ENCODE data around the gene MPG.

- TF ChIP-seq CTCF (conservative IDR thresholded peaks at IDR 0.05 in 1 of 2, IDR thresholded peaks at IDR 0.05 in 1 of 2; ENCODE audit: extremely low read depth in 1 of 2, insufficient read depth in 1 of 2, low read depth in 1 of 2, low read length in 2 of 2) = no peak
- no peak for TF ChIP-seq EZH2 (IDR thresholded peaks at IDR 0.05; ENCODE audit: borderline replicate concordance, low read length)
These were observed 38.8 kb upstream of the MPG start for GRCh38 chr16:38941-39892.
